Breast epithelium (tissue), 3 donors: ENCODE measurements around the gene RINL.

ENCODE experiments used
- CTCF ChIP-seq, 3 donors: fragments of 450-650 bp; IDR thresholded peaks; one replicate each; pipeline ENCODE4 v1.5.1; 2016 to 2017; ENCODE audit warnings: antibody characterized with exemption in 3 of 3, mild to moderate bottlenecking in 3 of 3, moderate library complexity in 3 of 3
- POLR2A ChIP-seq: fragments of 450-650 bp; IDR thresholded peaks from one replicate; pipeline ENCODE4 v1.6.1; 2016; ENCODE audit warnings: antibody characterized with exemption, mild to moderate bottlenecking, moderate library complexity

GRCh38 chr19:38837656-38838121 lies 40.4 kb downstream of the RINL start:
- TF ChIP-seq CTCF (IDR thresholded peaks at IDR 0.05): no peak
- TF ChIP-seq POLR2A: no peak
